Thoracic aorta (tissue), 2 donors: ENCODE measurements around the gene RAB31. TPM values are rescaled to one million over a fixed set of nuclear protein-coding genes. Genes with fewer than 3 reads are reported as not detected.

Experiments used
- ATAC-seq: fragments of 150-250 bp; one replicate; pipeline ENCODE4 v1.8.0; 2017; ENCODE audit warnings: low read depth; ENCODE audit not compliant: insufficient number of reproducible peaks, low FRiP score
- DNase-seq: peaks from one replicate; pipeline ENCODE4 v3.0.0-alpha.2; 2020; ENCODE audit warnings: low spot score
- H3K27ac ChIP-seq, 2 donors: fragments of 200-600 bp; sonication (generic); 1 replicate in 1 of 2; 2 replicates in 1 of 2; pipeline ENCODE4 v1.5.1; 2016; ENCODE audit warnings: mild to moderate bottlenecking in 2 of 2, moderate library complexity in 2 of 2
- H3K27me3 ChIP-seq: fragments of 200-600 bp; sonication (generic); replicated peaks from 2 replicates; pipeline ENCODE4 v1.6.0; 2016; ENCODE audit warnings: mild to moderate bottlenecking; ENCODE audit not compliant: insufficient read depth
- H3K36me3 ChIP-seq: fragments of 200-600 bp; sonication (generic); one replicate; pipeline ENCODE4 v1.5.1; 2016
- H3K4me1 ChIP-seq, 2 donors: fragments of 200-600 bp; sonication (generic); 1 replicate in 1 of 2; 2 replicates in 1 of 2; pipeline versions ENCODE4 v1.5.1 to v1.6.0; 2016; ENCODE audit warnings: low read depth in 2 of 2, mild to moderate bottlenecking in 1 of 2; ENCODE audit not compliant: control insufficient read depth in 1 of 2
- H3K4me3 ChIP-seq: fragments of 200-600 bp; sonication (generic); 2 replicates; pipeline ENCODE4 v1.5.1; 2016; ENCODE audit warnings: mild to moderate bottlenecking
- H3K9me3 ChIP-seq: fragments of 200-600 bp; sonication (generic); 2 replicates; pipeline ENCODE4 v1.5.1; 2016
- total RNA-seq, 2 donors: library from RNA; depleted of rRNA; stranded (reverse); fragments of >200 nt; gene quantifications; one replicate each; pipeline versions ENCODE4 v1.1.0 to v1.2.3, GENCODE V29; 2016
- TF ChIP-seq, protein P1 (sequence below): fragments of 200-600 bp; sonication (generic); IDR thresholded peaks from one replicate; pipeline ENCODE4 v1.5.1; 2019; ENCODE audit warnings: antibody characterized with exemption

RAB31 gene
- total RNA-seq, 2 donors from 2014 or later: 92.9 to 110 TPM

DNA sequence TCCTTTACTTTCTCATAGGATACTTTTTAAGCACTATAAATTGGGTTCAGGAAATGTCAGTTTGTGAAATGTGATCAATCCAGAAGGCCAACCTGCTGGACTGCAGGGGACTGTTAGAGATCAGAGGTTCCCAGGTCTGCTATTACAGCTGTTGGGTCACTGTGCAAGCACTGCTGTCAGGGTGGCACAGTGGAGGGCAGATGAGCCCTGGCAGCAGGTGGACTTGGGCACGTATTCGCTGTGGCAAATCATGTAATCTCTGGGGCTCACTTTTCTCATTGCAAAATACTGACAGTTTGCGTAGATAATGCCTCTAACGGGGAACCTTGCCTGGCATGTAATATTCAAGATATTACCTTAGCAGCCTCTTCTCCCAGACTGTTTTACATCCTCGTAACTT lies 18.1 kb downstream of the RAB31 start:
- TF ChIP-seq, protein P1, sequence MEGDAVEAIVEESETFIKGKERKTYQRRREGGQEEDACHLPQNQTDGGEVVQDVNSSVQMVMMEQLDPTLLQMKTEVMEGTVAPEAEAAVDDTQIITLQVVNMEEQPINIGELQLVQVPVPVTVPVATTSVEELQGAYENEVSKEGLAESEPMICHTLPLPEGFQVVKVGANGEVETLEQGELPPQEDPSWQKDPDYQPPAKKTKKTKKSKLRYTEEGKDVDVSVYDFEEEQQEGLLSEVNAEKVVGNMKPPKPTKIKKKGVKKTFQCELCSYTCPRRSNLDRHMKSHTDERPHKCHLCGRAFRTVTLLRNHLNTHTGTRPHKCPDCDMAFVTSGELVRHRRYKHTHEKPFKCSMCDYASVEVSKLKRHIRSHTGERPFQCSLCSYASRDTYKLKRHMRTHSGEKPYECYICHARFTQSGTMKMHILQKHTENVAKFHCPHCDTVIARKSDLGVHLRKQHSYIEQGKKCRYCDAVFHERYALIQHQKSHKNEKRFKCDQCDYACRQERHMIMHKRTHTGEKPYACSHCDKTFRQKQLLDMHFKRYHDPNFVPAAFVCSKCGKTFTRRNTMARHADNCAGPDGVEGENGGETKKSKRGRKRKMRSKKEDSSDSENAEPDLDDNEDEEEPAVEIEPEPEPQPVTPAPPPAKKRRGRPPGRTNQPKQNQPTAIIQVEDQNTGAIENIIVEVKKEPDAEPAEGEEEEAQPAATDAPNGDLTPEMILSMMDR: no peak
- DNase-seq: no peak
- Histone ChIP-seq H3K4me3 (no peak overlapping the region), H3K4me1 (no peaks in the 10 kb centered on the region), H3K27ac (no peak overlapping the region), H3K36me3 (no peaks in the 10 kb centered on the region), H3K9me3 (no peaks in the 10 kb centered on the region), H3K27me3 (no peaks in the 10 kb centered on the region)
- no peak for ATAC-seq

DNA sequence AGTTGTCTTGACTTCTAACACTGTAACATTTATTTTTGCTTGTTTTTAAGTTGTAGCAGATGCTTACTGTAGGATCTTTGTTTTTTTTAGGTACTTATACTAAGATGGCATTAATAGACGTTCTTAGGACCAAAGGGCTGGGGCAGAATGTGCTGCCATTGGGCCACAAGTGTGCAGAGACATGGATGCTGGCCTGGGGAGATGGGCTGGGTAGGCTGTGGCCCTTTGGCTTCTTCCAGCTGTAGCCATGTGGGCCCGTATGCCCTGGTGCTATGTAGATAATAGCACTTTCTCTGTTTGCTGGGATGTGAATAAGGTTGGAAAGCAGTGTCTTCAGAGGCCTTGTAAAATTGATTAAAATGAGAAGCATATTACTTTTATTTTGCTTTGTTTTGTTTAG lies 18.8 kb downstream of the RAB31 start:
- no peak overlapping the region for H3K27ac ChIP-seq
- H3K36me3 ChIP-seq: no peaks in the 10 kb centered on the region
- no peak for DNase-seq
- no peak overlapping the region for H3K4me3 ChIP-seq
- no peaks in the 10 kb centered on the region for H3K9me3 ChIP-seq
- TF ChIP-seq, protein P1: no peak
- no peaks in the 10 kb centered on the region for H3K4me1 ChIP-seq
- H3K27me3 ChIP-seq: no peaks in the 10 kb centered on the region
- no peak for ATAC-seq

DNA sequence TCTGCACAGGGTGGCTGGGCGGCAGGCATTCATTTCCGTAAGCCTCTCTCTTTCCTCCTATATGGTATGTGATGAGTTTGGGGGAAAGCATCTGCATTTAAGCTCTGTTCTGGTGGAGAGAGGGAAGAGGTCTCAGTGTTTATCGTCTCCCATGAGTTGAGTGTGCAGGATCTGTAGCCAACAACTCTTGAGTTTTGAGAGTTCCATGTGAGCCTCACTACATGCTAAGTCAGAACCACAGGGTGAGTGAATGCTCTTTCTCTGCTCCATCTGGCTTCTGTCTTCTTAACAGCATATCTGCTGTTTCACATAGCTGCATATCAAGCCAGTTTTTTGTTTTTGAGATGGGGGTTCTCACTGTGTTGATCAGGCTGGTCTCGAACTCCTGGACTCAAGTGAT lies 22.7 kb downstream of the RAB31 start:
- Histone ChIP-seq H3K36me3 (no peaks in the 10 kb centered on the region), H3K27ac (no peak overlapping the region), H3K9me3 (no peaks in the 10 kb centered on the region), H3K27me3 (no peaks in the 10 kb centered on the region), H3K4me3 (no peak overlapping the region), H3K4me1 (no peaks in the 10 kb centered on the region)
- TF ChIP-seq, protein P1: no peak
- DNase-seq: no peak
- no peak for ATAC-seq

DNA sequence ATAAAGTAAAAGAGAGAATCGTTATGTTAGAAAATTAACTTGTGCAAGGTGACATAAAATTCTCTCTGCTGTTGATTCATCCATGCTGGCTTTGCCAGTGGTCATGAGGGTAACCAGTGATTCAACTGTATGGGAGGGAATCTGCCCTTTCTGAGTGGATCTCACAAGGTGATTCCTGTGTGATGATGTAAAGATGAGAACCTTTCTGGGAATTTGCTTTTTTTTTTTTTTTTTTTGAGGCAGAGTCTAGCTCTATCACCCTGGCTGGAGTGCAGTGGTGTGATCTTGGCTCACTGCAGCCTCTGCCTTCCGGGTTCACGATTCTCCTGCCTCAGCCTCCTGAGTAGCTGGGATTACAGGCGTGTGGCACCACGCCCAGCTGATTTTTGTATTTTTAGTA lies 23.3 kb downstream of the RAB31 start:
- DNase-seq: no peak
- Histone ChIP-seq H3K27ac (no peak overlapping the region), H3K36me3 (no peaks in the 10 kb centered on the region), H3K4me3 (no peak overlapping the region), H3K4me1 (no peaks in the 10 kb centered on the region), H3K27me3 (no peaks in the 10 kb centered on the region), H3K9me3 (no peaks in the 10 kb centered on the region)
- ATAC-seq: no peak
- TF ChIP-seq, protein P1: no peak

DNA sequence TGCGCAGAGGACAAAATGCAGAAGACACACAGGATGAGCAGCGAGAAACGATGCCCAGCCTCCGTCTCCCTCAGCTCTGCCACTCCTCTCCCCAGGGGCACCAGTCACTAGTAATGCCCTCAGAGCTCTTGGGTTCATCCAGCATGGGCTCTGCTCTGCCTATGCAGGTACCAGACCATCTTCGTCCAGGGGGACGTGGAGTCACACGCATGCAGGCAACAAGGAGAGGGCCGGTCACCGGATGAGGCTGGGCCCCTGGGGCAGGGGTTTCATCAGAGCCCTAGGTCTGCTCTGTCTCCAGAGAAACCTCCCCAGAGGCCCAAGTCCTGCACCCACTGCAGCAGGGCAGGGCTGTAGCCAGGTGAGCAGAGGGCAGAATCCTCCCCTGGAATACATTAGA lies 23.9 kb downstream of the RAB31 start:
- Histone ChIP-seq H3K27me3 (no peaks in the 10 kb centered on the region), H3K9me3 (no peaks in the 10 kb centered on the region), H3K4me1 (no peaks in the 10 kb centered on the region), H3K4me3 (no peak overlapping the region), H3K36me3 (no peaks in the 10 kb centered on the region), H3K27ac (no peak overlapping the region)
- TF ChIP-seq, protein P1: no peak
- DNase-seq: no peak
- ATAC-seq: no peak
